Measurements from ENCODE around the gene PRCD. TPM values are rescaled to one million over a fixed set of nuclear protein-coding genes. Genes with fewer than 3 reads are reported as not detected.

PRCD gene
- total RNA-seq, 1 donor from 2014 or later = 3.3 TPM

- no peak for DNase-seq (ENCODE audit: extremely low spot score, unreplicated experiment)
- Mint-ChIP-seq H3K27me3 (no peaks in the 10 kb centered on the region), H3K4me3 (no peak overlapping the region), H3K36me3 (peaks cover 25% of the 10 kb centered on the region), H3K4me1 (ENCODE audit: unreplicated experiment) (peaks cover 14% of the 10 kb centered on the region), H3K27ac (peak overlapping the region; percentile 50), H3K9me3 (no peaks in the 10 kb centered on the region)
- TF ChIP-seq CTCF (conservative IDR thresholded peaks at IDR 0.05) = no peak
Measured at GRCh38 chr17:76566988-76567431, 27.2 kb downstream of the PRCD start.

GRCh38 chr17:76567634-76568432 is 28.0 kb downstream of the PRCD start:
- H3K36me3 Mint-ChIP-seq = peaks cover 23% of the 10 kb centered on the region
- peak overlapping the region; percentile 50 for H3K27ac Mint-ChIP-seq
- H3K4me1 Mint-ChIP-seq (ENCODE audit: unreplicated experiment) = peaks cover 12% of the 10 kb centered on the region
- no peak for DNase-seq (ENCODE audit: extremely low spot score, unreplicated experiment)
- TF ChIP-seq CTCF (conservative IDR thresholded peaks at IDR 0.05) = no peak
- H3K9me3 Mint-ChIP-seq = no peaks in the 10 kb centered on the region
- no peak overlapping the region for H3K4me3 Mint-ChIP-seq
- H3K27me3 Mint-ChIP-seq = no peaks in the 10 kb centered on the region

GRCh38 chr17:76568811-76569221 is 29.0 kb downstream of the PRCD start:
- DNase-seq (ENCODE audit: extremely low spot score, unreplicated experiment) = no peak
- Mint-ChIP-seq H3K4me1 (ENCODE audit: unreplicated experiment) (peaks cover 10% of the 10 kb centered on the region), H3K9me3 (no peaks in the 10 kb centered on the region)

GRCh38 chr17:76569607-76570279 is 29.9 kb downstream of the PRCD start:
- no peaks in the 10 kb centered on the region for H3K9me3 Mint-ChIP-seq
- H3K27ac Mint-ChIP-seq = no peak overlapping the region

More at GRCh38 chr17:76568811-76569221, 29.0 kb downstream of the PRCD start:
- TF ChIP-seq CTCF (conservative IDR thresholded peaks at IDR 0.05) = no peak
- Mint-ChIP-seq H3K27ac (no peak overlapping the region), H3K4me3 (no peak overlapping the region), H3K36me3 (peaks cover 21% of the 10 kb centered on the region), H3K27me3 (no peaks in the 10 kb centered on the region)

DNA sequence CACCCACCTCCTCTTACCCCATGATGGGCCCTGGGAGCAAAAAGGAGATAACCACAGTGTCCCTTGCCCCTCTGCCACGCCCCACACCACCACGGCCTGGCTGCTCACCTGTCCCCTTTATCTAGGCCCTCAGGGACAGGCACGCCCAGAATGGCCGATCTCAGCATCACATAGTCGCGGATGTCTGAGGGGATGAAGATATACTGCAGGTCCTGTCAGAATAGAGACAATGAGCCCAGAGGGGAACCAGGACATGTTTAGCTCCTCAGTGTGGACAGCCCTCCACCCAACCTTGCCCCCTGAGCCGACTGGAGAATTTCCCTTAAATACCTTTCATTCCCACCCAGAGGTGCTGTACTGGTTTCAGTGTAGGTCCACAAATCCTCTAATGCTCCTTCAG is 30.6 kb downstream of the PRCD start:
- Mint-ChIP-seq H3K27ac (no peak overlapping the region), H3K4me1 (ENCODE audit: unreplicated experiment) (peaks cover 14% of the 10 kb centered on the region), H3K9me3 (no peaks in the 10 kb centered on the region), H3K36me3 (peaks cover 14% of the 10 kb centered on the region), H3K4me3 (no peak overlapping the region), H3K27me3 (no peaks in the 10 kb centered on the region)
- TF ChIP-seq CTCF (conservative IDR thresholded peaks at IDR 0.05) = no peak
- no peak for DNase-seq (ENCODE audit: extremely low spot score, unreplicated experiment)

More at GRCh38 chr17:76569607-76570279, 29.9 kb downstream of the PRCD start:
- H3K27me3 Mint-ChIP-seq = no peaks in the 10 kb centered on the region
- TF ChIP-seq CTCF (conservative IDR thresholded peaks at IDR 0.05) = no peak
- no peak overlapping the region for H3K4me3 Mint-ChIP-seq
- peaks cover 21% of the 10 kb centered on the region for H3K36me3 Mint-ChIP-seq
- peaks cover 10% of the 10 kb centered on the region for H3K4me1 Mint-ChIP-seq (ENCODE audit: unreplicated experiment)
- no peak for DNase-seq (ENCODE audit: extremely low spot score, unreplicated experiment)
